HG02623 (cell line): Measurements from ENCODE around the gene CSMD2.

Experiments
- ATAC-seq: cut with Tn5 transposase; IDR thresholded peaks from one replicate; pipeline ENCODE4 v1.9.1; 2021; ENCODE audit warnings: moderate library complexity; ENCODE audit not compliant: unreplicated experiment

The CSMD2 gene

GRCh38 chr1:33624261-33624990 lies 540.6 kb downstream of the CSMD2 start:
- ATAC-seq = no peak

- ATAC-seq = no peak
These were observed 541.2 kb downstream of the CSMD2 start for GRCh38 chr1:33623811-33624210.

- no peak for ATAC-seq
These were observed 542.3 kb downstream of the CSMD2 start for GRCh38 chr1:33622757-33623156.

- no peak for ATAC-seq
These were observed 546.4 kb downstream of the CSMD2 start for GRCh38 chr1:33618636-33619035.

- ATAC-seq = no peak
These were observed 547.6 kb downstream of the CSMD2 start for GRCh38 chr1:33617451-33617850.

GRCh38 chr1:33616780-33617179 lies 548.2 kb downstream of the CSMD2 start:
- ATAC-seq = no peak

GRCh38 chr1:33615546-33615945 lies 549.5 kb downstream of the CSMD2 start:
- ATAC-seq = no peak

GRCh38 chr1:33610864-33611455 lies 554.1 kb downstream of the CSMD2 start:
- no peak for ATAC-seq

GRCh38 chr1:33610391-33610790 lies 554.6 kb downstream of the CSMD2 start:
- ATAC-seq = no peak

GRCh38 chr1:33609739-33610138 lies 555.3 kb downstream of the CSMD2 start:
- no peak for ATAC-seq

GRCh38 chr1:33608825-33609400 lies 556.1 kb downstream of the CSMD2 start:
- ATAC-seq = no peak

GRCh38 chr1:33607444-33608005 lies 557.5 kb downstream of the CSMD2 start:
- ATAC-seq = no peak

GRCh38 chr1:33606272-33606671 lies 558.8 kb downstream of the CSMD2 start:
- ATAC-seq = no peak

- no peak for ATAC-seq
These were observed 562.8 kb downstream of the CSMD2 start for GRCh38 chr1:33602271-33602670.

- ATAC-seq = no peak
These were observed 563.3 kb downstream of the CSMD2 start for GRCh38 chr1:33601751-33602150.

- ATAC-seq = no peak
These were observed 565.4 kb downstream of the CSMD2 start for GRCh38 chr1:33599516-33600115.

GRCh38 chr1:33588726-33589125 lies 576.3 kb downstream of the CSMD2 start:
- ATAC-seq = no peak

GRCh38 chr1:33586795-33587194 lies 578.2 kb downstream of the CSMD2 start:
- no peak for ATAC-seq

- ATAC-seq = no peak
These were observed 578.9 kb downstream of the CSMD2 start for GRCh38 chr1:33586106-33586505.

- no peak for ATAC-seq
These were observed 581.5 kb downstream of the CSMD2 start for GRCh38 chr1:33583567-33583966.

- ATAC-seq = no peak
These were observed 586.2 kb downstream of the CSMD2 start for GRCh38 chr1:33578557-33579448.
